ENCODE results near the gene KSR1. TPM values are rescaled to one million over a fixed set of nuclear protein-coding genes. Genes with fewer than 3 reads are reported as not detected.
A peak's percentile ranks its signal among the peaks of the same experiment; 100 is the strongest.

KSR1 gene
- total and polyA plus RNA-seq, 8 donors = 2.7 to 32.1 (median 13.6) TPM

GRCh38 chr17:27554911-27555310, 98.7 kb downstream of the KSR1 start:
- no peak for TF ChIP-seq CTCF (IDR thresholded peaks at IDR 0.05)
- TF ChIP-seq EP300 (IDR thresholded peaks at IDR 0.05) = no peak
- no peak for TF ChIP-seq POLR2A (IDR thresholded peaks at IDR 0.05)
- TF ChIP-seq POLR2AphosphoS5 (IDR thresholded peaks at IDR 0.05) = no peak
- intact Hi-C loops (cut with DNase I; ENCODE audit: low total_unique reads) = no loop called here
- H3K4me1 ChIP-seq = peaks cover 7 to 56% (median 29%) of the 10 kb centered on the region in 4 donors
- WGBS, 5 donors = 75 to 91% (median 83%) methylated on average over 6 of the region's 6 CpGs
- no peak overlapping the region for H3K27ac ChIP-seq
- DNase-seq = no peak
- H3K4me3 ChIP-seq = no peak overlapping the region
- no peaks in the 10 kb centered on the region for H3K9me3 ChIP-seq
- H3K36me3 ChIP-seq = peaks cover 0 to 5% (median 0%) of the 10 kb centered on the region in 4 donors
- no peaks in the 10 kb centered on the region for H3K27me3 ChIP-seq

- Histone ChIP-seq H3K4me3 (no peak overlapping the region), H3K9me3 (no peaks in the 10 kb centered on the region), H3K36me3 (peaks cover 0 to 5% (median 0%) of the 10 kb centered on the region in 4 donors), H3K27me3 (no peaks in the 10 kb centered on the region), H3K4me1 (peaks cover 11 to 58% (median 32%) of the 10 kb centered on the region in 4 donors), H3K27ac (no peak overlapping the region)
- 73 to 87% (median 83%) methylated on average over 5 of the region's 5 CpGs for WGBS, 5 donors
- TF ChIP-seq EP300 (IDR thresholded peaks at IDR 0.05) = no peak
- no peak for TF ChIP-seq POLR2A (IDR thresholded peaks at IDR 0.05)
- no peak for TF ChIP-seq CTCF (IDR thresholded peaks at IDR 0.05)
- TF ChIP-seq POLR2AphosphoS5 (IDR thresholded peaks at IDR 0.05) = no peak
- intact Hi-C loops (cut with DNase I; ENCODE audit: low total_unique reads) = no loop called here
- peak in 1 of 2 donors; percentile 47 for DNase-seq
These were observed 99.1 kb downstream of the KSR1 start for GRCh38 chr17:27555339-27555738.

- Histone ChIP-seq H3K27me3 (no peaks in the 10 kb centered on the region), H3K4me3 (no peak overlapping the region), H3K9me3 (no peaks in the 10 kb centered on the region), H3K36me3 (peaks cover 0 to 5% (median 0%) of the 10 kb centered on the region in 4 donors), H3K27ac (no peak overlapping the region), H3K4me1 (peaks cover 11 to 44% (median 30%) of the 10 kb centered on the region in 4 donors)
- intact Hi-C loops (cut with DNase I; ENCODE audit: low total_unique reads) = no loop called here
- no peak for DNase-seq
- WGBS, 5 donors = 71 to 89% (median 81%) methylated on average over 5 of the region's 5 CpGs
- TF ChIP-seq EP300 (IDR thresholded peaks at IDR 0.05) = no peak
- no peak for TF ChIP-seq POLR2A (IDR thresholded peaks at IDR 0.05)
These were observed 102.1 kb downstream of the KSR1 start for GRCh38 chr17:27558341-27558740.

- peaks cover 0 to 5% (median 0%) of the 10 kb centered on the region in 4 donors for H3K36me3 ChIP-seq
- intact Hi-C loops (cut with DNase I; ENCODE audit: low total_unique reads) = no loop called here
- no peaks in the 10 kb centered on the region for H3K27me3 ChIP-seq
- H3K4me1 ChIP-seq = peaks cover 11 to 37% (median 28%) of the 10 kb centered on the region in 4 donors
- H3K27ac ChIP-seq = peak overlapping the region in 4 of 5 donors; percentile 64 to 72 (median 68)
- peak in 1 of 2 donors; percentile 38 for DNase-seq
- no peak overlapping the region for H3K4me3 ChIP-seq
- WGBS, 5 donors = 72 to 87% (median 81%) methylated on average over 12 of the region's 12 CpGs
- TF ChIP-seq CTCF (IDR thresholded peaks at IDR 0.05) = no peak
- TF ChIP-seq POLR2AphosphoS5 (IDR thresholded peaks at IDR 0.05) = no peak
- no peak for TF ChIP-seq EP300 (IDR thresholded peaks at IDR 0.05)
- no peak for TF ChIP-seq POLR2A (IDR thresholded peaks at IDR 0.05)
- H3K9me3 ChIP-seq = no peaks in the 10 kb centered on the region
These were observed 102.7 kb downstream of the KSR1 start for GRCh38 chr17:27558842-27559505.
